AG08396 (cell line): ENCODE results near the gene PDILT.
"Not testable (repeated sequence)": the region's sequence is repeated elsewhere in the genome, so short reads cannot be mapped to it uniquely, and the experiment has no call there.

Source experiments
- DNase-seq: peaks from one replicate; pipeline ENCODE4 v3.0.0; 2012; ENCODE audit warnings: low spot score, mixed read lengths

The PDILT gene

GRCh38 chr16:20321671-20322070 lies 82.9 kb downstream of the PDILT start:
- no peak for DNase-seq

GRCh38 chr16:20321051-20321450 lies 83.5 kb downstream of the PDILT start:
- DNase-seq, result not testable (repeated sequence)

GRCh38 chr16:20320592-20320991 lies 83.9 kb downstream of the PDILT start:
- no peak for DNase-seq

GRCh38 chr16:20320178-20320577 lies 84.4 kb downstream of the PDILT start:
- DNase-seq, result no peak

GRCh38 chr16:20319406-20319805 lies 85.1 kb downstream of the PDILT start:
- no peak for DNase-seq

- DNase-seq, result no peak
Observed at GRCh38 chr16:20318437-20318836, 86.1 kb downstream of the PDILT start.

GRCh38 chr16:20318006-20318405 lies 86.5 kb downstream of the PDILT start:
- no peak for DNase-seq

GRCh38 chr16:20317117-20317516 lies 87.4 kb downstream of the PDILT start:
- no peak for DNase-seq

- no peak for DNase-seq
Observed at GRCh38 chr16:20316715-20317114, 87.8 kb downstream of the PDILT start.

- DNase-seq, result no peak
Observed at GRCh38 chr16:20315764-20316163, 88.8 kb downstream of the PDILT start.

- DNase-seq, result no peak
Observed at GRCh38 chr16:20314575-20314974, 90.0 kb downstream of the PDILT start.

- DNase-seq, result no peak
Observed at GRCh38 chr16:20313741-20314140, 90.8 kb downstream of the PDILT start.

- not testable (repeated sequence) for DNase-seq
Observed at GRCh38 chr16:20312536-20313095, 91.9 kb downstream of the PDILT start.

- no peak for DNase-seq
Observed at GRCh38 chr16:20311548-20311947, 93.0 kb downstream of the PDILT start.

GRCh38 chr16:20310421-20311395 lies 93.8 kb downstream of the PDILT start:
- no peak for DNase-seq

GRCh38 chr16:20309786-20310185 lies 94.8 kb downstream of the PDILT start:
- DNase-seq, result no peak
